Kidney (tissue), 14 donors: ENCODE results near the gene FBN1. TPM values are rescaled to one million over a fixed set of nuclear protein-coding genes. Genes with fewer than 3 reads are reported as not detected.
A peak's percentile ranks its signal among the peaks of the same experiment; 100 is the strongest.

Experiments used
- DNase-seq, 5 donors: peaks; one replicate each; pipeline ENCODE4 v3.0.0-alpha.2; 2013 to 2020
- FAIRE-seq: peaks from 2 replicates; lab custom pipeline; 2012; peaks lifted over from hg19 to GRCh38; lab: Jason Lieb, UNC
- H3K27ac ChIP-seq, 2 donors: one replicate each; pipeline ENCODE4 v1.7.0; 2013; ENCODE audit warnings: low read depth in 2 of 2, low read length in 2 of 2, inconsistent platforms in 1 of 2
- H3K27me3 ChIP-seq: one replicate; pipeline ENCODE4 v1.7.1; 2013; ENCODE audit warnings: low read length, inconsistent platforms; ENCODE audit not compliant: control insufficient read depth, insufficient read depth
- H3K36me3 ChIP-seq, 3 donors: one replicate each; pipeline versions ENCODE4 v1.7.0 to v1.7.1; 2013; ENCODE audit warnings: low read length in 3 of 3, control low read depth in 1 of 3, inconsistent platforms in 1 of 3; ENCODE audit not compliant: insufficient read depth in 3 of 3, control insufficient read depth in 2 of 3
- H3K4me1 ChIP-seq, 3 donors: one replicate each; pipeline versions ENCODE4 v1.7.0 to v1.7.1; 2013; ENCODE audit warnings: low read length in 3 of 3, inconsistent platforms in 1 of 3, low read depth in 1 of 3; ENCODE audit not compliant: control insufficient read depth in 2 of 3, insufficient read depth in 2 of 3
- H3K4me3 ChIP-seq, 3 donors: one replicate each; pipeline versions ENCODE4 v1.7.0 to v1.8.1; 2013; ENCODE audit warnings: low read length in 3 of 3, control low read depth in 1 of 3, inconsistent platforms in 1 of 3
- H3K9ac ChIP-seq, 3 donors: one replicate each; pipeline versions ENCODE4 v1.7.0 to v1.7.1; 2013; ENCODE audit warnings: low read length in 3 of 3, control low read depth in 1 of 3, inconsistent platforms in 1 of 3
- H3K9me3 ChIP-seq, 3 donors: one replicate each; pipeline versions ENCODE4 v1.7.0 to v1.7.1; 2013; ENCODE audit warnings: low read length in 3 of 3, control low read depth in 1 of 3, inconsistent platforms in 1 of 3; ENCODE audit not compliant: control insufficient read depth in 2 of 3, insufficient read depth in 1 of 3
- CTCF ChIP-seq: IDR thresholded peaks from 3 replicates; pipeline ENCODE4 v1.5.1; 2012; ENCODE audit warnings: mild to moderate bottlenecking, moderate library complexity, borderline replicate concordance; ENCODE audit not compliant: insufficient read depth; ENCODE audit errors: extremely low read depth
- intact Hi-C: fragments of 100-400 bp; cut with DNase I; formaldehyde crosslinking; loops from one replicate; pipeline ENCODE4 v1.11.1; 2022
- polyA plus RNA-seq: library from polyadenylated mRNA; stranded (reverse); fragments of 350-450 nt; fragmentation: Illumina TruSeq; extraction: RNeasy Lipid Tissue Mini Kit (QIAGEN cat#74804); gene quantifications from one replicate; pipeline ENCODE4 v1.2.3, GENCODE V29; 2014; ENCODE audit warnings: low read depth, low replicate concordance; ENCODE audit not compliant: insufficient read depth
- total RNA-seq: library from RNA; stranded (reverse); fragmentation: NEBNext Ultra II Directional; extraction: Animal tissue kit (Norgen Biotek cat#: 25700); gene quantifications from one replicate; pipeline ENCODE4 v1.2.1, GENCODE V29; 2021
- donor health status: control.
- donor health status: control.
- donor health status: control.
- donor health status: control.
- donor health status: control.
- donor health status: DM: yes; HTN: yes; CAD: no.
- donor health status: Normal renal cell carcinoma (clear cell type).

FBN1 gene
- total and polyA plus RNA-seq, 2 donors from 2014 or later = 2.4 to 30.8 TPM

- DNase-seq = peak in 2 of 5 donors; percentile 68 to 82
- FAIRE-seq = no peak
- intact Hi-C loops = no loop called here
Observed at GRCh38 chr15:48558226-48558625, 87.3 kb downstream of the FBN1 start.

DNA sequence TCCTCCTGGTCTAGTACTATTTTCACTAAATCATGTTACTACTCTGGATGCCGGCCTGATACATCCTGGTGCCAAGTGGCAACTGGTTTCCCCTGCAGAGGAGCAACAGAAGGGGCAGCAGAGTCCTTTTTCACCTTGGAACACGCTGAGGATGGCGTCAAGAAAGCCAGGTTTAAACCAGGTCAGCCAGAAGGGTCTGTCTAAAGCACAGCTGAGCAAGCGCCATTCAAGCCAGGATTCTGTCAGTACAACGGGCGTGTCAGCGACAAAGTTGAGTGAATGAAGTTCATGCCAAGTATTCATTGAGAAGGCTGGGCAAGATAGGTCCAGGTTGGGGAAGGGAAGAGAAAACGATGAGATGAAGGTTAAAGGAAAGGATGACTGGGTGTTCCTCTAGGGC is 88.2 kb downstream of the FBN1 start:
- H3K27me3 ChIP-seq = no peaks in the 10 kb centered on the region
- no peak overlapping the region for H3K9ac ChIP-seq
- no peak for TF ChIP-seq CTCF
- H3K4me3 ChIP-seq = no peak overlapping the region
- H3K36me3 ChIP-seq = no peaks in the 10 kb centered on the region
- FAIRE-seq (no peak), DNase-seq (no peak)
- intact Hi-C loops = no loop called here
- H3K9me3 ChIP-seq = no peaks in the 10 kb centered on the region
- H3K27ac ChIP-seq = no peak overlapping the region
- peaks cover 0 to 5% (median 0%) of the 10 kb centered on the region in 3 donors for H3K4me1 ChIP-seq

More at GRCh38 chr15:48558226-48558625, 87.3 kb downstream of the FBN1 start:
- H3K27ac ChIP-seq = no peak overlapping the region
- no peaks in the 10 kb centered on the region for H3K36me3 ChIP-seq
- no peak for TF ChIP-seq CTCF
- H3K9me3 ChIP-seq = no peaks in the 10 kb centered on the region
- H3K9ac ChIP-seq = no peak overlapping the region
- H3K4me3 ChIP-seq = no peak overlapping the region
- H3K4me1 ChIP-seq = peaks cover 0 to 5% (median 0%) of the 10 kb centered on the region in 3 donors
- H3K27me3 ChIP-seq = no peaks in the 10 kb centered on the region

- FAIRE-seq (no peak), DNase-seq (no peak)
- no peaks in the 10 kb centered on the region for H3K9me3 ChIP-seq
- intact Hi-C loops = no loop called here
- H3K36me3 ChIP-seq = no peaks in the 10 kb centered on the region
- H3K4me3 ChIP-seq = no peak overlapping the region
- no peak overlapping the region for H3K9ac ChIP-seq
- TF ChIP-seq CTCF = no peak
- no peaks in the 10 kb centered on the region for H3K27me3 ChIP-seq
- no peak overlapping the region for H3K27ac ChIP-seq
- peaks cover 0 to 5% (median 0%) of the 10 kb centered on the region in 3 donors for H3K4me1 ChIP-seq
Observed at GRCh38 chr15:48556159-48556897, 89.2 kb downstream of the FBN1 start.
